GM12875 (cell line): Measurements from ENCODE around the gene BGN.

ENCODE experiments used
- H3K4me3 ChIP-seq: one replicate; pipeline ENCODE4 v1.5.1; 2011; ENCODE audit warnings: low read depth, low read length, control low read depth
- CTCF ChIP-seq: IDR thresholded peaks from 2 replicates; pipeline ENCODE4 v1.5.1; 2011; ENCODE audit warnings: low read depth, mild to moderate bottlenecking, control low read depth, inconsistent platforms, low read length, moderate library complexity, borderline replicate concordance; ENCODE audit not compliant: insufficient read depth

BGN gene

DNA sequence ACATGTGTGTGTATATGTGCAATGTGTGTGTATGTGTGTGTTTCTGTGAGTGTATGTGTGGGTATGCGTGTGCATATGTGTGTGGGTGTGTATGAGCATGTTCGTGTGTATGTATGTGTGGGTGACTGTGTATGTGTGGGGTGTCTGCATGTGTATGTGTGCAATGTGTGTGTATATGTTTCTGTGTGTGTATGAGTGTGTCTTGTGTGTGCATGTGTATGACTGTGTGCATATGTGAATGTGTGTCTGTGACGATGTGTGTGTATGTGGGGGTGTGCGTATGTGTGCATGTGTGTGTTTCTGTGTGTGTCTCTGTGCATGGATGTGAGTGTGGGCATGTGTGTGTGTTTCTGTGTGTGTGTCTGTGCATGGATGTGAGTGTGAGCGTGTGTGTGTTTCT, 18.5 kb downstream of the BGN start:
- H3K4me3 ChIP-seq: no peak overlapping the region

DNA sequence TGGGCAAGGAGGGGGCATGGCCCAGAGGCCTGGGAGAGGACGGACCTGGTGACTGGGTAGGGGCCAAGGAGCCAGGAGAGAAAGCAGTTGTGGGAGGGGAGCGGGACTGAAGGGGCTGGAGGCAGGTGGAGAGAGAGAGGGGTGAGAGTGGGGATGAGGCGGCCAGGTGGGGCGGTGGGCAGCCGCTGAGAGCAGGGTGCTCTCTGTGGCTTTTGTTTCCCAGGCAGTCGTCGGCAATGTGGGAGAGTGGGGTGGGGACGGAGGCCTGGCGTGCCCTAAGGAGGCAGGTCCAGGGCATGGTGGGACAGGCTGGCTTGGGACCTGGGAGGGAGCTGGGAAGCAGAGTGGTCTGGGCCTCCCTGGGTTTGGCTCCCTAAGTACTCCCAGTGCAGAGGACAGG, 19.5 kb downstream of the BGN start:
- TF ChIP-seq CTCF: no peak
- no peak overlapping the region for H3K4me3 ChIP-seq

More for the DNA sequence above, 18.5 kb downstream of the BGN start:
- no peak for TF ChIP-seq CTCF

DNA sequence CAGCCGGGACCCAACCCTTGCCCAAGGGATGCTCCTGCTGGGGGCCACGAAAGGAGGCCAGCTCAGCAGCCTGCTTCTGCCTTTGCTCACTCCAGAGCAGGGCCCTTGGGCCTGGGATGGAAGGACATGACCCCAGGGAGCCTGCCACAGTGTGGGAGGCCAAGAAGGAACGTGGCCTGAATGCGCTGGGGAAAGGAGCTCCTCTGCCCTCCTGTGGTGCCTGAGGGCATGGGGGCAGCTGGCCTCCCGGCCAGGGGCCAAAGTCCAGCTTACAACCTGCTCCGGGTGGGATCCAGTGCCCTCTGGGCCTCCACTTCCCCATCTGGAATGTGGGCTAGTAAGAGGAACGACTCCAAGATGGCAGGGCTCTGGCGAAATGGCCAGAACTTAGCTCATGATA, 20.7 kb downstream of the BGN start:
- no peak overlapping the region for H3K4me3 ChIP-seq
- TF ChIP-seq CTCF: no peak

- no peak overlapping the region for H3K4me3 ChIP-seq
- no peak for TF ChIP-seq CTCF
These were observed 21.3 kb downstream of the BGN start for GRCh38 chrX:153516073-153516472.

DNA sequence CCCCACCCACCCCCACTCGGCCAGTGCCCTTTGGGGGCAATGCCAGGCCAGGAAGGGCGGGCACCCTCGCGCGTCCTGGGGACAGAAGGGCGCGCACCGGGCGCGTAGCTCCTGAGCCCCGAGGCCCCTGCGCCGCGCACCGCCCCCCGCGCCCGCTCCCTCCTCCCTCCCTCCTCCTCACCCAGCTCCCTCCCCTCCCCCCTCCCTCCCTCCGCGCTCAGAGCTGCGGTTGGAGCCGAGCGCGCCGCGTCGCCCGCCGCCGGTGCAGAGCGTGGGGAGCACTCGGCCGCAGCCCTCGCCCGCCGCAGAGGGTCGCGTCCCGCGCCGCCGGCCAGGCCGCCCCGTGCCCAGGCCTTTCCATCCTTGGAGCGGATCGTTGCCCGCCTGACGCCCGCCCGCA, 22.6 kb downstream of the BGN start, which contains the start of gene ATP2B3:
ATP2B3 (plus strand) TSS at position 220 of the 400 bp plus-strand sequence. CDS start 18,606 bp downstream, outside the sequence.
- TF ChIP-seq CTCF: no peak
- H3K4me3 ChIP-seq: no peak within 1 kb of the TSS

- no peak overlapping the region for H3K4me3 ChIP-seq
- TF ChIP-seq CTCF: no peak
These were observed 23.4 kb downstream of the BGN start for GRCh38 chrX:153517946-153518834.
